CD4-positive, alpha-beta T cell treated with Interferon alpha-2 for 1 hour (primary cell): ENCODE results near the gene ACBD6.

Experiments
- DNase-seq, 2 donors: peaks; one replicate each; pipeline ENCODE4 v3.0.0-alpha.2; 2020 to 2022

Gene ACBD6

DNA sequence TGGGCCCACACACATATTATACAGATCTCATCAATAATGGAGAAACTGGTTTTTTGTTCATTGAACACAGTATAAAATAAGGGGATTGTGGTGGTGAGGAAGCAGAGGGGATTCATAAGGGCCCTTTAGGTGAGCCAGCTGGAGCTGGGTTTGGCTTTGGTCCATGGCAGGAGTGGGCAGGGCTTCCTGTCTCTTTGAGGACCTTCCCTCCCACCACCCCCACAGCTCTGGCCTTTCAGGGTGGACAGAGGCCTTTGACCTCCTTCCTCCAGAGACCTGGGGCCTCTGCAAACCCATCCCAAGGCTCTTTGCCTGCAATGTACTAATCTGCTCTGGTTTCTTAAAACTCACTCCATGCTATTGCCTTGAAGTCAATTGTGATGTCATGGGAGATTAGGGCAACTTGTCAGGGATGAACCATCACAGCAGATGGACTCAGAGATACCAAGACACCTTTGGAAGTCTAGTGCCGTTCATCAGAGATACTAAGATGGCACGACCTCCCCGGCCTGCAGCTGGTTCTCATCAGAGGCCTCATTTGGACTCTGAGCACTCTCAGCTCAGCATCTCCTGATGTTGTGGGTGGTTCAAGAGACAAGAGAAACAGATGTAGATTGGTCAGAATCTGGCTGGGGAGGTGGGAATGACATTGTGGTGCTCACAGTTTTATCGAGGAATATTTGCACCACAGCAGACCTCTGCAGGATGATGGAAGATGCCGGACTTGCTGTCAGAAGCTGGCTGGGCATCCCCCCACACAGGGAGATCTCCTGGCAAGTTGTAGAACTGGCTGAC is 234.4 kb downstream of the ACBD6 start:
- DNase-seq: no peak

DNA sequence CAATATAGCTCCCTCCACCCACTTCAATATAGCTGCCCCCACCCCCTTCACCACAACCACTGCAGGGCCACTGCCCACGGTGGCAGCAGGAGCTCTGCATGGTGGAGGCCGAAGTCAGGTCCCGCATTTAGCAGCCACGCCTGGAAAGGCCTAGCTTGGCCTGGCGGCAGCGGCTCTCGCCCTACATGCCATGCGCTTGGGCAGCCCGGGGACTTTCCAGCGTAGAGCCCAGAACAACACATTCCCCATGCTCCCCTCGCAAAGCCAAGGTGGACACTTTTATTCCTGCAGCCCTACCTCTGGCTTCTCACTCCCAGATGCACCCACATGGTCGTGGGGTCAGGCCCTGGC is 235.2 kb downstream of the ACBD6 start:
- no peak for DNase-seq

DNA sequence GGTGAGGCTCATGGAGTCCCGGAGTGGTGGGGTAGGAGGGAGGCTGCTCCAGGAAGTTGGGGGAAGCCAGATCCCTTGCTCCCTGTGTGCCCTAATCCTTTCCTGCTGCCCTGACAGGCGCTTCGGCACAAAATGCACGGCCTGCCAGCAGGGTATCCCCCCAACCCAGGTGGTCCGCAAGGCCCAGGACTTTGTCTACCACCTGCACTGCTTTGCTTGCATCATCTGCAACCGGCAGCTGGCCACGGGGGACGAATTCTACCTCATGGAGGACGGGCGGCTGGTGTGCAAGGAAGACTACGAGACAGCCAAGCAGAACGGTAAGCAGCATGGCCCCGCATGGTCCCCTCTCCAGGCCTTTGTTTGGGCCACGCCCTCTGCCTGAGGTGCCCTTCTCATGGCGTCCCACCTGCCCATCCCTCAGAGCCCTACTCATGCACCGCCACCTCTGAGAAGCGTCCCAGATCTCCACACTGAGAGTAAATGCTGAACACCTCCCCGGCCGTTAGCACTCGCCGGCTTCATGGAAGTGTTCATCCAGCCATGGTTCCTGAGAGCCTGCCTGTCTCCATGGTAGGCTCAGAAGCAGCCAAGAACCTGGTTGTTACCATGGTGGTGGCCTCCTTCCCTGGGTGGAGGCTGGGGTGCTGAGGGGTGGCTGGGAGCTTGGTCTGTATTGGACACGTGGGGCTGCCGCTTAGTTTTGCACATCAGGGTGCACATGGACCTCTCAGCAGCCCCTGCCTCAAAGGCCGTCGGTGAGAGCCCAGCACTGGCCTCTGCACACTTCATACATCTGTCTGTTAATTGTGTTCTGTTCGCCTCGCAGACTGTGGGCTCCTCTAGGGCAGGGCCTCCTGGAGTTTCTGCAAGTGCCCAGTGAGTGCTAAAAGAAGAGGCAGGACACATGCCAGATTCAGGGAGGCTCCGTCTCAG is 235.8 kb downstream of the ACBD6 start:
- DNase-seq: no peak

DNA sequence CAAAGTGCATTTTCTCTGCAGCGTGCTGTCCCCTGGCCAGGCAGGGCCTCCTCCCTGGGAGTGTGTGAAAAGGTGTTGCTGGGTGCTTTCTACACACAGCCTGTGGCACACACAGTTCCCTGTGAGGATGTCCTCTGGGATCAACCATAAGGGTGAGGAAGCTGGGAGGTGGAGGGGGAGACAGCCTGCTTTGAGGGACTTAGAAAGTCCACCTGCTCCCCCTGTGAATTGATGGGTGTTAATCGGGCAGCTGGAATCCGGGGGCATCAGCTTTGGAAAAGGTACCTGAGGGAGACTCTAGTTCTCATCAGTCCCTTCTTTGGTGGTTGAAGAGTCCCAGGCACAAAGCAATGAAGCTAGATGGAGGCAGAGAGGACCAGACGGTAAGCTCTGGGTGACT is 236.5 kb downstream of the ACBD6 start:
- no peak for DNase-seq

DNA sequence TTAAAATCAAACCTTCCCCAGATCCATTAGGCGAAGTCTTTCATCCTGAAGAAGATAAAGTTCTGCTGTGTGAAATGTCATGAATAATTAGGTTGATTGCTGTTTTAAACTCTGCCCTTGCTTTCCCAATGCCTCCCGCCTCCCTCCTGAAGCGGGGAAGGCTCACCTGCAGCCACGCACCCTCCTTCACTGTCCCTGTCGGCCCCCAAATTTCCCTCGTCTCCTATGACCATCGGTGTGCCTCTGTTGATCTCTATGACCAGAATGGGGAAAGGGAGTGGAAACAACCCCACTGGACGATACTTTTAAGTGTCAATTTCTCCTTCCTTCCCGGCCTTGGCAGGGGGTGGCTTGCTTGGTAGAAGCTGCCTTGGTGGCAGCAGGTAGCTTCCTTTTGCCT is 237.2 kb downstream of the ACBD6 start:
- no peak for DNase-seq

DNA sequence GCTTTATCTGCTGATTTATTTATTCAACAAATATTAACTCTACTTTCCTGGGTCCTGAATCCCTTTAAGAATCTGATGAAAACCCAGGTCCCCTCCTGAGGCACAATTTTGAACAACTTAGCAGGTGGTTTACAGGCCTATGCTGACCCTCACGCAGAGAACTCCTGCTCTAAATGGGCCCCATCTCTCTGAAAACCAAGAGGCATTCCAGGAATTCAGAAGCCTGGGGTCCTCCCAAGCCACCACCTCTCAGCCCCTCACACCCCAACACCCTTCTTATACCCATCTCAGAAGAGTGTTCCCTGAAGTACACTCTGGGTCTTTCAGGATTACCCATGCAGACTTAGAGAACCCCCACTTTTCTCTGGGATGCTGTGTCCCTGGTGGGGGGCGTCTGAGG is 237.8 kb downstream of the ACBD6 start:
- DNase-seq: no peak

DNA sequence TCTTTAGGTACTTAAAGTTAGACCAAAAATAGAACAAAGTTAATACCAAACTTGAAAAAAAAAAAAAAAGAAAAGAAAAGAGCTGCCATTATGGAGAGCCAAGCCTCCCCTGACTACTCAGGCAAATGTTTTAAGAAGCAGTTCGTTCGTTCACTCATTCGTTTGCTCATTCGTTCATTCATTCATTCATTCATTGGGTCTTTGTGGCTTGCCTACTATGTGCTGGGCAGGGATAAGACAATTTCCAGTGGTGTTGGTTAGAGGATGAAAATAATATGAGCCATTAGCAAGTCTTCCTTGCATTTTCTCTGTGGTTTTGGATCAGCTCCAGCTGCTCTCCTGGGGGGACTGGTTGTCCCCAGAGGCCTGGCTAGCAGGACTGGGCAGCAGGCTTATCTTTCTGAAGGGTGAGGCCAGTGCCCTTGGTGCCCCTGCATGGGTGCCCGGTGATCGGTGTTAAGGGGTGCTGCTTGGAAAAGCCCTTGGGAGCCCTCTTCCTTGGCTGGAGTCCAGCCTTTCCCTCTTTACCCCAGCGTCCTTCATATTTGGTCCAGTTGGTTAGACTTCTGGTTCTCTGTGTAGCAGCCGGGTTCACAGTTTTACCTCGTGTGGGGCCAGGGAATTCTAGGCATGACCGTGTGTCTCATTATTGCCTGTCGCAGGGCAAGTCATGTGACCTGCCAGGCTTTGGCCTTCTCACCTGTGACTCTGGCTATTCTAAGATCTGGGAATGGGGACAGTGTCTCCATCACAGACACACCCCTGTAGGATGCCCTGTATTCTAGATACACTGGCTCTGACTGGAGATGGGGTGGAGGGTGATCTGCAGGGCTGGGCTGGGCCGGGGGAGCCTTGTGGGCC is 239.5 kb downstream of the ACBD6 start:
- DNase-seq: no peak

DNA sequence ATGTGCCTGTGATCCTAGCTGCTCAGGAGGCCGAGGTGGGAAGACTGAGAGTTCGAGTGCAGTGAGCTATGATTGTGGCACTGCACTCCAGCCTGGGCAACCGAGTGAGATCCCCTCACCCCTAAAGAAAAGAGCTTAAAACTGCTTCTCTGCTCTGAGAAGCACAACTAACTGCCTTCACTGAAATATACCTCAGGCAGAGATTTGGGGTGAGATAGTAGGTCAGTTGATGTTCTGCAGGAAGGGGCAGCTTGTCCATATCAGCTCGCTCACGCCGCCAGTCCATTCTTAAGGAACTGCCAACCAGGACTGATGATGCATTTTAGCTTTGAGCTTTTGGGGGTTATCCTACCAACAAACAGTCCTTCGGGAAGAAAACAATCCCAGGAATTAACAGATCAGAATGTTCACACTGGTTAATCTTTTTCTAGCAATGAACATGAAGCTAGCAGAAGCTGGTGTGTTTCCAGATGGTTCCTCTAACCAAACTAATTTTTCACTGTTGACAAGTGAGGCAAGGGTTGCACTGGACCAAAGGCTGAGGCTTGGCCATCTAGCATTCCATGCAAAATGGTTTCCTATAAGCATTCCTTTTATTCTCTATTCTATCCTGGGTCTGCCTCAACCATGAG is 240.7 kb downstream of the ACBD6 start:
- no peak for DNase-seq

DNA sequence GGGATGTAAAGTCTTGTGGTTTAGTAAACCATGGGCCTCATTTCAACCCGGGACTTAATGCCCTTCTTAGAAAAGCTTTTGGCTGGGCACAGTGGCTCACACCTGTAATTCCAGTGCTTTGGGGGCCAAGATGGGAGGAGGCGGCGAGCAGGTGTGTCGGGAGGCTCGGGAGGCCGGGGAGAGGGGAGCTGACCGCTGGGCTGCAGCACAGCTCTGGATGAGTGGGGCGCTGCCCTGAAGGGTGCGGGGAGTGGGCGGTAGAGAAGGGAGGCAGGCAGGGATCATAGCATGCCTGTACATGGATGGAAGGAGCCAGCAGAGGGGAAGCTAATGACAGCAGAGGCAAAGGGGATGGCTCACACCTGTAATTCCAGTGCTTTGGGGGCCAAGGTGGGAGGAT is 241.3 kb downstream of the ACBD6 start:
- no peak for DNase-seq

DNA sequence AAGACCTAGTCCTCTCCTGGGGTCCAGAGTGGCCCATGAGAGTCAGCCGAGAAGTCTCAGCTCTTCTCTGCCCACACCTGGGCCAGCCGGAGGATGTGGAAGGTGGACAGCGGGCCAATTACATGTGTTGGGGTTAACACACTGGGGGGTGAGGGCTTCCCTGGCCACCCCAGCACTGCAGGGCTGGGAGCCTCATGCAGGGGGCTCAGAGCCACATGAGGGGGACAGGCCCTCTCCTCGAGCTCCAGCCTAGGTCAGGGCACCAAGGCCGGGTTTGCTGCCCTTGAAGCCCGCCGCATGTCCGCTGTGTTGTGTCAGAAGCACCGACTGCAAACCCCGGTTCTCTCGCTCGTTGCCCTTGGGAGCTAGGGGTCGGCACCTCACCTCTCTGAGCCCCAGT is 241.8 kb downstream of the ACBD6 start:
- no peak for DNase-seq

DNA sequence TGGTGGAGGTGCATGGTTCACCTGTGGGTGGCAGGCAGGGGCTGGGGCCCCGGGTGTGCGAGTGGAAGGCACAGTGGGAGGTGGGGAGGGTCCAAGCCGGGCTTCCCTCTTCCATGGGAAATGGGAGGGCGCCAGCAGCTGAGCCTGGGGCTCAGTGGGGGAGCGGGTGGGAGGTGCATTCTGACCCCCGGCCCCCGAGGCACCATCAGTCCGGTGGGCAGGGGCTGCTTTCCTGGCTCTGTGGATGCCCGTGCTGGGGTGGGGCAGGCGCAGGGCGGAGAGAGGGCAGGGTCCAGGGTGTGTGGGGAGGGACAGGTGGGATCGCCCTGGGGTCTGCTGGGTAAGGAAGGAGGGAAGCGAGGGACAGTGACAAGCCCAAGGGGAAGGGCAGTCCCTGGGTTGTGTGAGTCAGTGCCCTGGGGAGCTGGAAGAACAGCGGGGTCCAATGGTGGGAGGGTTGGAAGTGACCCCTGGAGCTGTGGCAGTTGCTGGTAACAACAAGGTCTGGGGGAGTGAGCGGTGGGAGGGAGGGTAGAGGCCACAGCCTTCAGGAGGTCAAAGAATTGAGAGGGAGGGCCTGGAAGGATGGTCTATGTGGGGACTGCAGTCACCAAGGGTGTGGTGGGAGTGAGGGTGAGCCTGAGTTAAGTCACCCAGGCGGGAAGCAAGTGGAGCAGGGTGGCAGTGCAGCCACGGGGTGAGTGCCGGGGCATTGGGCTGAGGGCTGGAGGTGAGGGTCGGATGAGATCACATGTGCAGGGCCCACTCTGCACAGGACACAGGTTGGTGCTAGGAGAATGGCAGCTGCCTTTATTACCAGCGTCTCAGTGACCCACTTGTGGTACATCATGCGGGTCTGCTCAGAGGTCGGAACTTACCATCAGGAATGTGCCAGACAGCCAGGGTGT is 242.7 kb downstream of the ACBD6 start:
- no peak for DNase-seq

DNA sequence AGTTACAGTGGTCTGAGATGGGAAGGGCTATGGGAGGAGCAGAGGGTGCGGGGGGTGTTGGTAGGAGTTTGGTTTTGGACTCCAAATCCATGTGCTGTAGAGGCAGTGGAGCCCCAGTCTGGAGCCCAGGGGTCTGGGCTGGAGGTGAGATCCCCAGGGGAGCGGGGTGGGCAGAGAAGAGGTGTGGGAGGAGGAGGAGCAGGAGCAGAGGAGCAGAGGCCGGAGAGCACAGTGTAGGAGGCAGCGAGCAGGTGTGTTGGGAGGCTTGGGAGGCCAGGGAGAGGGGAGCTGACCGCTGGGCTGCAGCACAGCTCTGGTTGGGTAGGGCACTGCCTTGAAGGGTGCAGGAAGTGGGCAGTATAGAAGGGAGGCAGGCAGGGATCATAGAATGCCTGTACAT is 243.4 kb downstream of the ACBD6 start:
- no peak for DNase-seq

DNA sequence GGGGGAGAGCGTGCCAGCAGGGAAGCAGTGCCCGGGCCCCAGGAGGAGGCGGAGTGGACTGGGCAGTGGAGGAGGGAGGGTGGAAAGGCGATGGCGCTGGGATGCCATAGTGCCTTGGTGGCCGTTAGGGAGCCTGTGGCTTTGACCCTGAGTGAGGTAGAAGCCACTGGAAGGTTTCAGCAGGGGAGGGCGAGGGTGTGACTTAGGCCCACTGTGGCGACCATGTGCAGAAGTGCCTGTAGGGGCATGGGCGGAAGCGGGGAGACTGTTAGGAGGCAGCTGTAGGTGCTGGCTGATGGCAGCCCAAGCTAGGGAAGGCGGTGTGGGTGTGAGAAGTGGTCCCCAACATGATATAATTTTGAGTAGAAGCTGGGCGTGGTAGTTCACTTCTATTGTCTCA is 244.1 kb downstream of the ACBD6 start:
- DNase-seq: no peak

DNA sequence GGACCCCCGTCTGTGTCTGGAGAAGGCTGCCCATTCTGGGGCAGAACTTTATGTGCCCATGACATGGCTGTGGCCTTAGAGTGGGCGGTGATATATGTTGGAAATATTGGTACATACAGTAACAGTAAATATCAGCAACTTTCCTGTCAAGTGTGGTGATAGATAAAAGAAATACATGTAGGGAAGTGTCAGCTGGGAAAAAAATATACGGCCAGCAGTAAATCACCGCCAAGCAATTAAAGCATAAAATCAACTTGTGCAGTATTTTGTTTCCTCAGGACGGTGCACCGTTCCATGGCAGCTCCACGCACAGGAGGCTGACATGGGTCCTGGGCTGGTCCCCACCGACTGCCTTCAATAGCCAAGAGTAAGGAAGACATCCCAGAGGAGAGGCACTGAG is 244.9 kb downstream of the ACBD6 start:
- DNase-seq: no peak

DNA sequence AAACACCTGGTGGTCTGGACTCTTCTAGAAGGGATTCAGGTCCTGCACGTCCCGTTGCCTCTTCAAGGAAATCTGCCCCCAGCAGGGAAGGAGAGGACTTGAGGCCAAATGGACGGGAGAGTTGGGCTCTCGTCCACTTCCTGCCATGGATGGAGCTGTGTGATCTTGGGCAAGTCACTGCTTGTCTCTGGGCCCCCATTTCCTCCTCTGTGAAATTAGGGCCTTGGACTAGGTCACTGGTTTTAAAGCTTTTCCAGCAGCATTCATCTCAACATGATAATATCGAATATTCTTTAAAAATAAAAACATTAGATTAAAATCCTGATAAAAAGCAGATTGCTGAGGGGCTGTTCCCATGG is 245.4 kb downstream of the ACBD6 start:
- no peak for DNase-seq

DNA sequence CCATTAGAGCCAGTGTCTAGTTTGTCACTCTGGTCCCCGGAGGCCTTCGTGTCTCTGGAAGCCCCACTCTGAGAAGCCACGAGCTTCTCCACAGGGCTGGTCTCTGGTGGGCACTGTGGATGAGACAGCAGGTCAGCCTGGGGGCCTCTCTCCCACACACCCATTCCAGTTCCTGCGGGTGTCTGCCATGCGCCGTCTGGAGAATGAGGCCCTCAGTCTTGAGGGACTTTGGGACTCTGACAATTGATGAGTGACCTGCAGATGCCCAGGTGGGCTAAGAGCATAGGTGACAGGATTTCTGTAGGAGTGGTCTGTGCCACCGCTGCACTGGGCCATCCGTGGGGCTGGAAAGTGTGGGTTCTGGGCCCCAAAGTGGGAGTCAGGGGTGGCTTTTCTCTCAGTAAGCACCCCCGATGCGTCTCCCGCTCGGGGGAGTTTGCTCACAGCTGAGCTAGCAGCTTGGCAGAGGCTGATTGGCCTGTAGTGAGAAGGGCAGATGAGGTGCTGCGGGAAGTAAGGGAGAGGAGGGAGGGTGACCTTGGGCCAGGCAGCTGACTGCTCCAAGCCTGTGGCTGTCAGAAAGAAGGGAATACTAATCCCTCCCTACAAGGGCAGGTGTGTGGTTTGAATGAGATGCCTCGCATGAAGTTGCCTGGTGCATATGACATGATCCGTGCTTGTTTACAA is 245.9 kb downstream of the ACBD6 start:
- no peak for DNase-seq

DNA sequence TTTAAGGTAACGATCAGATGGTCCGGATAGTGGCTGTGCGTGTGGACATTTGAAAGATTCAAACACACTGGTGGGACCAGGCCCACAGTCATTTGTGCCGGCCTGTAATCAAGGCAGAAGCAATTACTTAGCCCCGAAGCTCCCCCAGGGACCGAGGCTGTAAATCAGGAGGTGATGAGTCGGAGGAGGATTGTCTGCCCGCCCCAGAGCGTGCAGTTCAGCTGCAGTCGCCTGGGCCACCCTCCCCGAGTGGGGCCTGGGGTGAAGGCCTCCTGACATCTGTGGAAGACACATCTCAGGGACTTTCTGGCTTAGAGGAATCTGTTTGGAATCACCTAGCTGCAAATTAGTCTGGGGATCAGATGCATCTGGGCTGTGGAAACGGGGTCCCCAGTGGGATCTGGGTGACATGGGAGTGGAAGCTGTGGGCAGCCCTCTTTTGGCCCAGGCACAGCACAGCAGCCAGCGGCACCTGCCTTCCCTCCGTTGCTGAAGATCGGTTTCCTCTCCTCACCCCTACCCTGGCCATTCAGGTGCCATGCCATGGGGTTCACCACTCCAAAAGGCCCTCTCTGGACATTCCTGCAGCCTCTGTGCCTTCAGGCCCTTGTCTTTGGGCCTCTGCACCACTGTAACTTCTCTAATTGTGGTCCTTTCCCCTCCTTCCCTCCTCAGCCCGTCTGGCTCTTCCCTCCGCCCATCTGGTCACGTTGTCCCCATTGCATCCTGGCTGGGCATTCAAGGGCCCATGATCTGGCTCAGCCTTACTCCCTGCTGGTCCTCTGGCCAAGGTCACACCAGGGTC is 246.6 kb downstream of the ACBD6 start:
- DNase-seq: no peak

DNA sequence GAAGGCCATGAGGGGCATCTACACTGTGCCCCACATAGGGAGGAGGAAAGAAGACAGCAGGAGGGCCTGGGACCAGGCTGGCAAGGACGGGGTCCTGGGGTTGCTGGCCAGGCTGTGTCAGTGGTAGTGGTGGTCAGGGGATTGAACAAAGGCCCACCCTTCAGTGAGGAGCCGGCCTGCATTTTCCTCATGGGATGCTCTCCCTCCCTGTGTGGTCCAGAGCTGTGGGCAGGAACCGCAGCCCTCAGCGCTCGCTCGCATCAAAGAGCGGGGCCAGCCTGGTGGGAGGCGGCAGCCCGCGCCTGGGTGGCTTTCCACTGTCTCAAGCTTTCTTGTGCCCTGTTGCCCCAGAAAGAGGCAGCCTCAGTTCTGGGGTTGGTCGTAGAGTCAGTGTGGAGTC is 247.5 kb downstream of the ACBD6 start:
- no peak for DNase-seq

DNA sequence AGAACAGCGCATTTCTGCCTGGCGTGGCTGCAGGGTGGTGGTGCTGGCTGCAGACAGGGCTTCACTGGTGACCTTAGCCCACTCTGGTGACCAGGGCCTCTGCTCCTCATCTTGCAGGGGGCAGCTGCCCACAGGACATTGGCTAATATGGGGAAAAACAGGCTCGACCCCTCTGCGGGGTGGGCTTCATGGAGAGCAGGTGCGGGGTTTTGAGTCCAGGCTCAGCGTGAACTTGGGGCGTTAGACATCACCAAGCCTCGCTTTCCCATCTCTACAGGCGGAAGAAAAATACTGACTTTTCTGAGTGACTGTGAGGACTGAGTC is 247.9 kb downstream of the ACBD6 start:
- no peak for DNase-seq
